ENCODE measurements around the gene HES3. TPM values are rescaled to one million over a fixed set of nuclear protein-coding genes. Genes with fewer than 3 reads are reported as not detected.

The HES3 gene
- polyA plus RNA-seq, 1 of the 3 experiments (the other 2 are of a cell fraction) = not detected

- no peak for TF ChIP-seq MAX (IDR thresholded peaks at IDR 0.05; ENCODE audit: low read depth)
- no peak for TF ChIP-seq POLR2AphosphoS5 (IDR thresholded peaks at IDR 0.05; ENCODE audit: low read depth, low read length)
- no peak for TF ChIP-seq REST (IDR thresholded peaks at IDR 0.05; ENCODE audit: low read depth, low read length)
- TF ChIP-seq GATA2 (CRISPR knock-in tag; IDR thresholded peaks at IDR 0.05) = no peak
- no peak for TF ChIP-seq USF1 (IDR thresholded peaks at IDR 0.05; ENCODE audit: borderline replicate concordance, low read depth)
- TF ChIP-seq RCOR1 (IDR thresholded peaks at IDR 0.05; ENCODE audit: low read length) = no peak
Observed at GRCh38 chr1:6282577-6283270, 38.7 kb downstream of the HES3 start (continued).

- Histone ChIP-seq H3K27ac (ENCODE audit: low read depth in 2 of 2, low read length in 1 of 2) (no peak overlapping the region), H3K9me2 (no peaks in the 10 kb centered on the region), H3K4me1 (ENCODE audit: control insufficient read depth in 1 of 2, insufficient read depth in 2 of 2, low read depth in 1 of 2, low read length in 1 of 2) (no peaks in the 10 kb centered on the region), H3K79me2 (ENCODE audit: insufficient read depth) (no peaks in the 10 kb centered on the region), H3K9ac (no peak overlapping the region), H3K9me3 (no peaks in the 10 kb centered on the region), H3K4me2 (no peak overlapping the region), H3F3A (replicated peaks; ENCODE audit: insufficient read depth) (no peaks in the 10 kb centered on the region), H3K4me3 (ENCODE audit: low read depth in 2 of 2, low read length in 1 of 2) (no peak overlapping the region), H2AFZ (ENCODE audit: low read depth) (no peak overlapping the region), H3K36me3 (replicated peaks in 1 of 2; ENCODE audit: control insufficient read depth in 1 of 2, insufficient read depth in 2 of 2, low read length in 1 of 2) (peaks cover 0 to 12% of the 10 kb centered on the region in 2 experiments), H3K27me3 (ENCODE audit: insufficient read depth) (no peaks in the 10 kb centered on the region), H4K20me1 (ENCODE audit: insufficient read depth) (no peaks in the 10 kb centered on the region)
- ChIA-PET POLR2A (no interaction called here), CTCF (interaction anchor here (0.8 to 1.2 kb wide), 2 partner anchors 38 to 47 kb away, joined by 4 read pairs; no protein-coding TSS in a partner anchor)
- TF ChIP-seq MAX (IDR thresholded peaks at IDR 0.05; ENCODE audit: low read depth) = no peak
- 100% methylated on average over 2 of the region's 11 CpGs for WGBS (ENCODE audit: low lambda C conversion rate)
- DNase-seq = no peak
Observed at GRCh38 chr1:6285336-6285735, 41.4 kb downstream of the HES3 start.

- CTCF ChIA-PET = interaction anchor here (0.8 to 1.3 kb wide), 2 partner anchors 13 to 48 kb away, joined by 3 to 4 read pairs; no protein-coding TSS in a partner anchor
Observed at GRCh38 chr1:6286266-6286665, 42.3 kb downstream of the HES3 start.

More at GRCh38 chr1:6286266-6286665, 42.3 kb downstream of the HES3 start:
- H3F3A ChIP-seq (replicated peaks; ENCODE audit: insufficient read depth) = no peaks in the 10 kb centered on the region
- H3K27ac ChIP-seq (ENCODE audit: low read depth in 2 of 2, low read length in 1 of 2) = no peak overlapping the region
- no peak overlapping the region for H3K9ac ChIP-seq
- no peaks in the 10 kb centered on the region for H3K27me3 ChIP-seq (ENCODE audit: insufficient read depth)
- no peak overlapping the region for H3K4me3 ChIP-seq (ENCODE audit: low read depth in 2 of 2, low read length in 1 of 2)
- no peak overlapping the region for H2AFZ ChIP-seq (ENCODE audit: low read depth)
- H3K79me2 ChIP-seq (ENCODE audit: insufficient read depth) = no peaks in the 10 kb centered on the region
- no peaks in the 10 kb centered on the region for H4K20me1 ChIP-seq (ENCODE audit: insufficient read depth)
- 96% methylated on average over 7 of the region's 8 CpGs for WGBS (ENCODE audit: low lambda C conversion rate)
- no peak for DNase-seq
- no peak for TF ChIP-seq TCF12 (IDR thresholded peaks at IDR 0.05)
- TF ChIP-seq NFIC (IDR thresholded peaks at IDR 0.05; ENCODE audit: borderline replicate concordance) = no peak
- no peaks in the 10 kb centered on the region for H3K9me3 ChIP-seq
- peaks cover 0 to 12% of the 10 kb centered on the region in 2 experiments for H3K36me3 ChIP-seq (replicated peaks in 1 of 2; ENCODE audit: control insufficient read depth in 1 of 2, insufficient read depth in 2 of 2, low read length in 1 of 2)
- H3K9me2 ChIP-seq = no peaks in the 10 kb centered on the region
- no peaks in the 10 kb centered on the region for H3K4me1 ChIP-seq (ENCODE audit: control insufficient read depth in 1 of 2, insufficient read depth in 2 of 2, low read depth in 1 of 2, low read length in 1 of 2)
- POLR2A ChIA-PET = no interaction called here
- no peak overlapping the region for H3K4me2 ChIP-seq
